Subcutaneous adipose tissue (tissue), 4 donors: ENCODE results near the gene HSDL1. TPM values are rescaled to one million over a fixed set of nuclear protein-coding genes. Genes with fewer than 3 reads are reported as not detected.

Experiments
- total RNA-seq, 4 donors: library from RNA; depleted of rRNA; stranded (reverse); fragments of >200 nt; gene quantifications; one replicate each; pipeline ENCODE4 v1.1.0, GENCODE V29; 2016
- TF ChIP-seq, protein P1 (sequence below): fragments of 450-650 bp; IDR thresholded peaks from one replicate; pipeline ENCODE4 v1.5.1; 2016; ENCODE audit warnings: low read depth, mild to moderate bottlenecking, control low read depth, antibody characterized with exemption, moderate library complexity

The HSDL1 gene
- total RNA-seq, 4 donors from 2014 or later = 13.9 to 23.3 (median 20.6) TPM

DNA sequence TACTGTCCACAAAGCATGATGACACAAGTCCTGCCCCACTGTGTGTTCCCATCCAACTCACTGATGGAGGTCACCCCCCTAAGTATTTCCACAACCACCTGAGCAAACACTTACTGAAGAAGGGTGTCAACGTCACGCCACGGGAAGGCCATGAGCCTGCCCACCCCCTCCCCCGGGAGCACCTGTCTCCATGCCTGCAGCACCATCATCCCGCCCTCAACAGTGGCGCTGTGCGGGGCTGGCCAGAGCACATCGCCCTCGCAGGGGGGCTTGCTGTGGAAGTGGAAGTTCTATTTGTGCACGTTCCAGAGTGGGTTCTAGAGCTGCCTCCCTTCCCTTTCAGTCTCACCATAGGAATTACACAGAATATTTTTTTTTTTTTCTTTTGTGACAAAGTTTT, 24.0 kb downstream of the HSDL1 start:
- TF ChIP-seq, protein P1, sequence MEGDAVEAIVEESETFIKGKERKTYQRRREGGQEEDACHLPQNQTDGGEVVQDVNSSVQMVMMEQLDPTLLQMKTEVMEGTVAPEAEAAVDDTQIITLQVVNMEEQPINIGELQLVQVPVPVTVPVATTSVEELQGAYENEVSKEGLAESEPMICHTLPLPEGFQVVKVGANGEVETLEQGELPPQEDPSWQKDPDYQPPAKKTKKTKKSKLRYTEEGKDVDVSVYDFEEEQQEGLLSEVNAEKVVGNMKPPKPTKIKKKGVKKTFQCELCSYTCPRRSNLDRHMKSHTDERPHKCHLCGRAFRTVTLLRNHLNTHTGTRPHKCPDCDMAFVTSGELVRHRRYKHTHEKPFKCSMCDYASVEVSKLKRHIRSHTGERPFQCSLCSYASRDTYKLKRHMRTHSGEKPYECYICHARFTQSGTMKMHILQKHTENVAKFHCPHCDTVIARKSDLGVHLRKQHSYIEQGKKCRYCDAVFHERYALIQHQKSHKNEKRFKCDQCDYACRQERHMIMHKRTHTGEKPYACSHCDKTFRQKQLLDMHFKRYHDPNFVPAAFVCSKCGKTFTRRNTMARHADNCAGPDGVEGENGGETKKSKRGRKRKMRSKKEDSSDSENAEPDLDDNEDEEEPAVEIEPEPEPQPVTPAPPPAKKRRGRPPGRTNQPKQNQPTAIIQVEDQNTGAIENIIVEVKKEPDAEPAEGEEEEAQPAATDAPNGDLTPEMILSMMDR = no peak

DNA sequence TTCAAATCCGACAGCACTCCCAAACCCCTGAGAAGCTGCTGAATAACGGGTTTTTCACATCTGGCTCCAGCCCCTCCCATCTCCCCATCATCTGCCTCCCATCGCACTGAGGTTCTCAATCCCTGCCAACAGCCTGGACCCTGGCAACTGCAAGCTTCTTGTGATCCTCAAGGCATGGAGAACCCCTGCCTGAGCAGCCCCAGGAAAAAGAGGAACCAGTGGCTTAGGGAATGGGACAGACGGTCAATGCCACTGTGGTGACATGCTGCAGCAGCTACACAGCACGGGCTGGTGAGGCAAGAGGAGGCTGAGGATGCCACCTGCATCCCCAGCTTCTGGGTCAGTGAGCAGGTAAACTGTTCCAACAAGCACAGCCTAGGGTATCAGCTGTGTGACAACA, 25.0 kb downstream of the HSDL1 start:
- TF ChIP-seq, protein P1 = no peak

DNA sequence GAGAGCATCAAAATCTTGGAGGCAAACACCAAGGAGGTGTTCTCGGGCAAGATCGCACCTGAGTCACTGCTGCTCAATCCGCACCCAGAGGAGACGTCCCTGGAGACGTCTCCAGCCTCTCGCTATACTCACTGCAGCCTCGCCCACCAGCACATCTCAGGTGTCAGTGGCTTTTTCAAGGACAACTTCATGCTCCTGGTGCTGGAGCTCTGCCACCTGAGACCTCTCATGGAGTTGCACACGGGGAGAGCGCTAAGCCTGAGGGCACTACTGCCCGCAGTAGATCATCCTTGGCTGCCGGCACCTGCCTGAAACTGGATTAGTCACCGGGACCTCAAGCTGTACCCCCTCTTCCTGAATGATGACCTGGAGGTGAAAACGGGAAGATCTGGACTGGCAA, 25.6 kb downstream of the HSDL1 start:
- TF ChIP-seq, protein P1 = no peak

DNA sequence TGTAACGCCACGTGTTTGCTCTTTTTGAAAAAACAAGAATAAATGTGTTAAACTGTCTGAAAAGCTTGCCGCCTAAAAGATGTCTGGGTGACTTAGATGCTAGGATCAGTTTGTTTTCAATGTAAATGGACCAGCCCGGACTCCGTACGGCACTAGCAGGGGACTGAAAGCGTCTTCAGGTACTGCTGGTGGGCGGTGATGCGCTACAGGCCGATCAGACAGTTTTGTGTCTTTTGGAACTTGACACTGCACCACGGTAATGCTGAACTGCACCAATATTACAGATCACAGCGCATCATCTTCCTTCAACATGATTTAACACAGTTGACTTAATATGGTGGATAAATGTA, 27.5 kb downstream of the HSDL1 start:
- TF ChIP-seq, protein P1 = no peak

DNA sequence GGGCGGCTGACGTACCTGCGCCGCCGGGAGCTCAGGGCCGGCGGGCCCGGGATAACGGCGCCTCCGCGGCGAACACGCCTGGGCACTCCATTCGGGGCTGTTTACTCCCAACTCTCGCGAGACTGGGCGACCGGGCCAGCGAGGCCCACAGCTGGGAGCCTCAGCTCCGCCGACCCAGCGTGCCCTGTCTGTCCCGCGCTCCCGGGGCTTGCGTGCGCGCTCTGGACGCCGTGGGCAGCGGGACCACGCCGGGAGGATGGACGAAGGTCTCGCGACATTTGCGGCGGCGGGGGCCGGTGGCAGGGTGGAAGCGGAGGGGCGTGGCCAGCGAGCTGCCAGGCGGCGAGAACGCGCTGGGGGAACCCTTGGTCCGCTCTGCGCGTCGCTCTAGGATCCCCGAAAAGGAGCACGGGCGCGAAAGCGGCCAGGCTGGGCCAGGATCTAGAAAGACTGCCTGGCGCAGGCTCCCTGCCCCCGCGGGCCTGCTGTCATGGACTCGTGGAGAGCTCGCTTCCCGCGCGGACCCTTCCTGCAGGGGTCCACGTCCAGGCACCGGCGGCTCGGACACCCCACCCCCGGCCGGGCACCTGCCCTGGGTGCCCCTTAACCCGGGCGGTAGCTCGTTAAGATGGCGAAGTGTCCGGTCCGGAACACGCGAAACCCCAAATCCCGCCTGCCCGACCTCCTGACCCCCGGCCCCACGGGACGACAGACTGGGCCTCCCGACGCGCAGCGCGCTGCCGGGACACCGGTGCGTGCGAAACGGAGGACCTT, 28.1 kb downstream of the HSDL1 start, which contains the start of gene MBTPS1:
Gene MBTPS1, minus strand, starts transcription at position 223 of the 774 bp plus-strand sequence. CDS start 15,159 bp downstream, outside the sequence.
- TF ChIP-seq, protein P1 = no peak

DNA sequence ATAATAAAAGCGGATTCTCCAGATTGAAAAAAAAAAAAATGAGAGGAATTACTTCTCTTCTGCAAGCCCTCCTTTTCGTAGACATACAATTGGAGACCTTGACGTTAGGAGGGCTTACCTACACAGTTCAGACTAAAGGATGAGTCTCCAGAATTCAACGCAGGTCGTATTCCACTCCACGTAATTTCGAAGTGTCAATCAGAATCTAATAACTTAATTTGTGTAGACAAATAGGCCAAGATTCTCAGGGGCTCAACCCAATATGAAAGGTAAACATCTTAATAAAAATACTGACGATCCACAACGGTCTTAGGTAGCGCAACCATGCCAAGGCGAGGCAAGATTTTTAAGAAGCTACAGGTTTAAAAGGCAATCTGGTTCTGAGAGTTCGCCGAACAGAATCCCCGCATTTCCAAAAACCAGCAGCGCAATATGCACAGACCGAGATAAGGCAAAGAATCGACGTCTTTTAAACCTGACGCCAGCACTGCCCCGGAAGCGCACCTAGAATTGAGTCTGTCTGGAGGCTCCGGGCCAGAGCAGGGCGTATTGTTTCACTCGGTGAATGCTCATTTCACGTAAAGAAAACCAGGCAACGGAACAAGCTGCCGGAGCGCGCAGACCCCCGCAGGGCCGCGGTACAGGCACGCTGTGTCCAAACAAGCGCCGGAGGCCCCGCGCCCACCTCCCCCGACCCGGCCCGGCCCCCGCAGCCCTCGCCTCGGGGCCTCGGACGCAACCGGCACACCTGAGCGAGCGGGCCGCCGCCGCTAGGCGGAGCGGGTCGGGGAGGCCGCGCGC, 28.9 kb downstream of the HSDL1 start:
- TF ChIP-seq, protein P1 = no peak

DNA sequence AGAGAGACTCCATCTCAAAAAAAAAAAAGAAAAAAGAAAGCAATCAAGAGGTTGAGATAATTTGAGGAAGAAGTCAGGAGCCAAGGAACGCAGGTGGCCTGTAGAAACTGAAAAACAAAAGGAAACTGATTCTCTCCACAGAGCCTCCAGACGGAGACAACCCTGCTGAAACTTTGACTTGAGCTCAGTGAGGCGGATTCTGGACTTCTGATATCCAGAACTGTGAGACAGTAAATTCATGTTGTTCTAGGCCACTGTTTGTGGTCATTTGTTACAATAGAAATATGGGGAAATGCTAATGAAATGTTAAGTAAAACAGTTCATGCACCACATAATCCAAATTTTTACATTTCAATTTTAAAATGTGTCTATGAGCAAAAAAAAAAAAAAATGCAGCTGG, 33.5 kb downstream of the HSDL1 start:
- TF ChIP-seq, protein P1 = no peak
